GM10248 (cell line): ENCODE measurements around the gene MSI2.

ENCODE experiments used
- CTCF ChIA-PET: fragments of 300-600 bp; sonication (Branson Sonifier 250); formaldehyde crosslinking; extraction: SDS; loops from one replicate; lab custom pipeline; 2021; ENCODE audit warnings: antibody characterized with exemption; lab: Yijun Ruan, JAX
- POLR2A ChIA-PET: fragments of 350-650 bp; sonication (Branson Sonifier 250); formaldehyde crosslinking; extraction: SDS; loops from one replicate; lab custom pipeline; 2020; ENCODE audit warnings: antibody characterized with exemption; lab: Yijun Ruan, JAX
- DNase-seq: peaks from one replicate; pipeline ENCODE4 v3.0.0; 2012; ENCODE audit errors: extremely low spot score
- CTCF ChIP-seq: IDR thresholded peaks from 2 replicates; pipeline ENCODE4 v1.5.1; 2012; ENCODE audit warnings: mild to moderate bottlenecking, low read depth; ENCODE audit errors: extremely low read depth, missing control alignments, control extremely low read depth

The MSI2 gene

DNA sequence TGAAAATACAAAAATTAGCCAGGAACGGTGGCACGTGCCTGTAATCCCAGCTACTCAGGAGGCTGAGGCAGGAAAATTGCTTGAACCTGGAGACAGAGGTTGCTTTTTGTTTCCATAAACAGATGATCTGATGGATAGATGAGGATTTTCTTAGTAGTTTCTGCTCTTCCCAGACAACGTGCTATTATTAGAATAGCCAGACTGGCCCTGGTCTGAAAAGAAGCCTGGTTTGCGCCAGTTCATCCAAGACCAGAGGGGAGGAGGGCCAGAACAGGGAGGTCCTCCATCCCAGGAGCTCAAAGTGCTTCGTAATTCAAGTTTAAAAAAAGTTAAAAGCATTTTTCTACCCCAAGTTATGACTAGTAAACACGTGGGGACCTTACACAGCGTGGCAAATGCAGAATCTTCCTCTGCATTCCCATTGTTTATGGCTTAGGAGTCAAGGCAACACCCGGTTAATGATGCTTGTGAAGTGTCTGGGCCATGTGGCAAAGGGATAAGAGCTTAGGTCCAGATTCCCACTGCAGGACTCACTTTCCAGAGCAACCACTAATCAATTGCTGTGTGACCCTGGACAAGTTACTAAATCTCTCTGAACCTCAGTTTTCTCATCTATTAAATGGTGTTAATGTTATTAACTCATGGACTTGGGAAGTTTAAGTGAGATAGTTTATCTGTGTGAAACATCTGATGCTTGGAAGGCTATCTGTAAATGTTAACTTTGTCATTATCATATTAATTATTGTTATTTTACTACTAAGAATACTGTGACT is 283.4 kb downstream of the MSI2 start:
- ChIA-PET POLR2A (no interaction called here), CTCF (interaction anchor here (1.5 to 2.0 kb wide), 3 partner anchors 8 to 296 kb away, joined by 4 to 6 read pairs (median 5); no protein-coding TSS in a partner anchor)
- no peak for DNase-seq
- TF ChIP-seq CTCF = no peak

DNA sequence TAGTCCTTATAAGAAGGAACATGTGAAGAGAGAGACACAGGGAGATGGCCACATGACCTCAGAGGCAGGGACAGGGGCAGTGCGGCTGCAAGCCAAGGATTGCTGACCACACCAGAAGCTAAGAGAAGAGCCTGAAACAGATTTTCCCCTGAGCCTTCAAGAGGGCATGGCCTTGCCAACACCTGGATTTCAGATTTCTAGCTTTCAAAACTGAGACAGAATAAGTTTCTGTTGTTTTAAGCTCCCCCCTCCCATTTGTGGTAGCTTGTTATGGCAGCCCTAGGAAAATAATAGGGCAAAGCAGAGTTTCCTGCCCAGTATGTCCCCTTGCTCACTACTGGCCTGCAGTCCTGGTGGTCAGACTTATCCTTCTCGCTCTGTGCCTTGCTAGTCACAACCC is 284.3 kb downstream of the MSI2 start:
- CTCF ChIA-PET = interaction anchor here (0.8 to 1.8 kb wide), 4 partner anchors 11 to 297 kb away, joined by 3 to 9 read pairs (median 6); no protein-coding TSS in a partner anchor
- no peak for DNase-seq
- POLR2A ChIA-PET = no interaction called here
- no peak for TF ChIP-seq CTCF

DNA sequence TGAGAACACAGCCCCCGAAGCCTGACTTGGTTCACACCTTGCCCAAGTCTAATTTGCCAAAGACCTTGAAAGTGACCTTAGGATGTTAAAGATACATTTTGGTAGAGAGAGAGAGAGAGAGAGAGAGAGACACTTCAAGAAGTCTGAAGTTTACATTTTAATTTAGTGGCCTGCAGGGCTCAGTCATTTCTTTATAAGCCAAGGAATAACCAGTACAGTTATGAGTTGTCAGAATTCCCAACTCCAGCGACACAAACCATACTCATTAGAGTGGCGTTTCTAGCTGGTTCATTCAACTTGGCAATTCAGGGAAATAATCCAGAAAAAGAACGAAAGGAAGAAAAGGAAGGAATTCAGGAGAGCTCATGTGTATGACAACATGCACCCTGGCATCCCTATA is 284.7 kb downstream of the MSI2 start:
- ChIA-PET CTCF (interaction anchor here (0.8 to 1.8 kb wide), 5 partner anchors 11 to 298 kb away, joined by 3 to 9 read pairs (median 6); no protein-coding TSS in a partner anchor), POLR2A (no interaction called here)
- TF ChIP-seq CTCF = no peak
- DNase-seq = no peak

DNA sequence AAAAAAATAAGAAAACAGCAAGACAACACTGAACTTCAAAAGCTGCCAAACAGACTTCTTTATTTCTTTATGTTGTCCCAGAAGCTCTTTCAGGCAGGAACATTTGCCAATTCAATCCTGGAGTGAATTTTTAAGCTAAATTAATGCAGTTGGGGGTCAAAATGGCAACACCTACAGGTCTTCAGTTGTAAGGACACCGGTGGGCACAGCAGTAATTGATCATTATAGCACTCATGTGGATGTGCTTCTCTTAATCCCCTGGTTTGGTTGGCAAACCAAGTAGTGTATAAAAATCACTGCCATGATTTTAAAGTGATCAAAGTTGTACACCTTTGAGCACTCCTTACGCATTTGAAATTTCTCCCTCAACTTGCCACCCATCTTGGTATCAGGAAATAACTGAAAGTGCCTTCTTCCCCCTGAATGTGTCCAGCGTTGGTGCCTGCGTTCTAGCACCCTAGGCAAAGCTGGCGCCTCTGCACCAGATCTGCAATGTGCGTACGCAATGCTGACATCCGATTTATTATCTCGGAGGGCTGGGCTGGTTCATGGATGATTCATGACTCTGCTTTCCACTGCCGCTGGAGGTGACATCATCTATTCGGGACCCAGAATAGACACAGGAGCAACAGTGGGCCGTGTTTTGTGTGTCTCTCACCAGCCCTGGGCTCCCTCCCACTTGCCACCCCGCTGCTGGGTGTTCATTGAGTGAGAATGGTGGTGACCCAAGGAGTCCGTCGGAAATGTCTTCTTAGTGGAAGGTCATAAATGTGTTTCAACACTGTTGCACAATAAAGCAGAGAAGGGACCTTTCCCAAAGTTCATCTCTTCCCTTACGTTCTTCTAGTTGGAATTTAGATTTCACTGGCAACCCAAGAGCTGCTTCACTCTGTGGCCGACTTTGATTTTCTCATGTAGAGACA is 285.4 kb downstream of the MSI2 start:
- CTCF ChIA-PET = interaction anchor here (1.1 to 2.9 kb wide), 5 partner anchors 10 to 298 kb away, joined by 3 to 16 read pairs (median 6); no protein-coding TSS in a partner anchor
- POLR2A ChIA-PET = no interaction called here
- no peak for DNase-seq

DNA sequence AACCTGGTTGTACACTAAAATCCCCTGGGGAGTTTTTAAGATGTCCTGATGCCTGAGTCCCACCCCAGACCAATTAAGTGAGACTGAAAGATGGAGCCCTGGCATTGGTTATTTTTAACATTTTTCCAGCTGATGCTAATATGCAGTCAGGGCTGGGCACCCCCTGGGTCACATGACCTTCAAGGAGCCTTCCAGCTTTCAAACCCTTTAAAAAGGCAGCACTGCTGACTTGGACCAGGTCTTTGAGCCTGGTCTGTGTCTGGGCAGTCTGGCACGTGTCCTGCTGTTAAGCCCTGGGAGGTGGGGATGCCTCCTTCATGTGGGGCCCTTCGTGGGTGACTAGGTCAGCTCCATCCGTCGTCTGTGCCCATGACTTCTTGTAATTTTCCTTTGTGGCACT is 286.2 kb downstream of the MSI2 start:
- no peak for TF ChIP-seq CTCF
- CTCF ChIA-PET = interaction anchor here (1.9 to 2.9 kb wide), 2 partner anchors 9 to 299 kb away, joined by 6 to 16 read pairs; no protein-coding TSS in a partner anchor
- POLR2A ChIA-PET = no interaction called here
- no peak for DNase-seq

More for the DNA sequence above, 285.4 kb downstream of the MSI2 start:
- no peak for TF ChIP-seq CTCF

DNA sequence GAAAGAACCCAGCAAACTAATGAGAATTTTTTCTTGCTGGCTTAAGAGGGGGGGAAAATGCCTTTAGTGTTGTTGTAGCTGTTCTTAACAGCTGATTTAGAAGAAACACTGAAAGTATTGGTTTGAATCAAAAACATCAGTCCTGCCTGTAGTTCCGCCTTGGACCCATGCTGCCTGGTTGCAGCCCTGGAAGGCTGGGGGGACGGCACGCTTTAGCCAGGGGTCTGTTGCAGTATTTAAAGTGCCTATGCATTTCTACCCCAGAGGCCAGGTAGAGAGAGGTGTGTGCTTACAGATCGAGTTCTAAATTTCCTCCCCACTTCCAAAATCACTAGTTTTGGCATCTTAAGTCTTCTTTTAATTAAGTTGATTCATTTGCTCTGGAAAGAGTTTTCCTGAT is 286.9 kb downstream of the MSI2 start:
- POLR2A ChIA-PET = no interaction called here
- CTCF ChIA-PET = interaction anchor here (1.0 to 2.9 kb wide), 3 partner anchors 9 to 300 kb away, joined by 3 to 16 read pairs (median 6); no protein-coding TSS in a partner anchor
- DNase-seq = no peak
- TF ChIP-seq CTCF = no peak
